ENCODE measurements around the gene BTBD9.

Gene BTBD9

DNA sequence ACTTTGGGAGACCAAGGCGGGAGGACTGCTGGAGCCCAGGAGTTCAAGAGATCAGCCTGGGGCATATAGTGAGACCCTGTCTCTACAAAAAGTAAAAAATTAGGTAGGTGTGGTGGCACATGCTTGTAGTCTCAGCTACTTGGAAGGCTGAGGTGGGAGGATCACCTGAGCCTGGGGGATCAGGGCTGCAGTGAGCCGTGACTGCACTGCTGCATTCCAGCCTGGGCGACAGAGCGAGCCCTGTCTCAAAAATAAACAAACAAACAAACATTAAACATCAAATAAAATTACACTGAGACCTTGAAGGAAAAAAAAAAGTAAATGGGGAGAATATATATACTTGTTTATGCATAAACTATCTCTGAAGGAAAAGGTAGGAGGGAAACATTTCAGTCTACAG lies 432.4 kb downstream of the BTBD9 start:
- no peak overlapping the region for H3K14ac ChIP-seq (ENCODE audit: low read length in 2 of 2)
- no peak overlapping the region for H2BK12ac ChIP-seq (ENCODE audit: low read length in 2 of 2)
- DNase-seq: no peak
- no peak overlapping the region for H3K4ac ChIP-seq (ENCODE audit: low read depth in 1 of 2, low read length in 2 of 2)
- no peak overlapping the region for H4K8ac ChIP-seq (ENCODE audit: low read length)
- H2BK120ac ChIP-seq (ENCODE audit: low read depth, low read length): no peak overlapping the region
- no peaks in the 10 kb centered on the region for H3K27me3 ChIP-seq (ENCODE audit: control insufficient read depth in 1 of 2, insufficient read depth in 1 of 2, low read length in 2 of 2)
- 95% methylated on average over 1 of the region's 4 CpGs for WGBS
- no peak overlapping the region for H3K4me2 ChIP-seq (ENCODE audit: low read length, poor library complexity, severe bottlenecking)
- no peak overlapping the region for H3K18ac ChIP-seq (ENCODE audit: low read depth in 1 of 2, low read length in 2 of 2)
- H3K9ac ChIP-seq (ENCODE audit: low read length): no peak overlapping the region
- H3K27ac ChIP-seq (ENCODE audit: low read length, poor library complexity, severe bottlenecking): no peak overlapping the region
- no peak overlapping the region for H4K91ac ChIP-seq (ENCODE audit: low read length)
- peaks cover 5% of the 10 kb centered on the region for H3K9me3 ChIP-seq (ENCODE audit: control insufficient read depth, low read length)
- H3K4me1 ChIP-seq (ENCODE audit: control insufficient read depth, insufficient read depth, low read depth, low read length): peaks cover 4% of the 10 kb centered on the region
- no peaks in the 10 kb centered on the region for H3K36me3 ChIP-seq (ENCODE audit: control insufficient read depth in 1 of 2, insufficient read depth in 2 of 2, low read depth in 1 of 2, low read length in 2 of 2)
- H2BK15ac ChIP-seq (ENCODE audit: low read depth, poor library complexity, severe bottlenecking): no peak overlapping the region
- no peak overlapping the region for H2AK5ac ChIP-seq (ENCODE audit: low read length, severe bottlenecking)
- peaks cover 2% of the 10 kb centered on the region for H3K79me1 ChIP-seq (replicated peaks; ENCODE audit: low read length, poor library complexity, severe bottlenecking)
- H3K23ac ChIP-seq (ENCODE audit: low read length in 2 of 2): no peak overlapping the region
- no peak overlapping the region for H2BK5ac ChIP-seq (ENCODE audit: low read depth, low read length, poor library complexity, severe bottlenecking)
- no peak overlapping the region for H2AFZ ChIP-seq (ENCODE audit: low read depth, low read length)
- H3K4me3 ChIP-seq (ENCODE audit: insufficient read depth in 1 of 2, low read depth in 1 of 2, low read length in 2 of 2): no peak overlapping the region

DNA sequence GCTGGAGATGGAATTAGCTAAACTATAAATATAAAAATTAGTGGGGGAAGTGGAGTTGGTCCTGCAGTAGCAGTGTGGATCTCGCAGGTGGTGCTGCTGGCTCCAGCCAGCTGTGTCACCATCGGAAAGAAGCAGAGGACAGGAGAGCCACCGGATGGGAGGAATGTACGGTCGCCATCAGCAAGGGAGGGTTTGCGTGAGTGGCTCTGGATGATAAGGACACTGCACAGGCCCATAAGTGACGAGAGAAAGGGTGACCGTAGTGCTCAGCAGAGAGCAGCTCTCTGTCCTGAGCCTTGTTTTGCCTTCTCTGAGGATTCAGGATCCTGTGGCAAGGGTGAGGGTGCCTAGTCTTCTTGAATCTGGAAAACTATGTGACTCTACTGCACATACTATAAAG lies 441.5 kb downstream of the BTBD9 start:
- Histone ChIP-seq H3K14ac (ENCODE audit: low read length in 2 of 2) (no peak overlapping the region), H2AK5ac (ENCODE audit: low read length, severe bottlenecking) (no peak overlapping the region), H4K8ac (ENCODE audit: low read length) (no peak overlapping the region), H3K18ac (ENCODE audit: low read depth in 1 of 2, low read length in 2 of 2) (no peak overlapping the region), H3K36me3 (ENCODE audit: control insufficient read depth in 1 of 2, insufficient read depth in 2 of 2, low read depth in 1 of 2, low read length in 2 of 2) (no peaks in the 10 kb centered on the region), H4K91ac (ENCODE audit: low read length) (no peak overlapping the region), H3K23ac (ENCODE audit: low read length in 2 of 2) (no peak overlapping the region), H3K27ac (ENCODE audit: low read length, poor library complexity, severe bottlenecking) (no peak overlapping the region), H3K4me3 (ENCODE audit: insufficient read depth in 1 of 2, low read depth in 1 of 2, low read length in 2 of 2) (no peak overlapping the region), H3K4me1 (ENCODE audit: control insufficient read depth, insufficient read depth, low read depth, low read length) (peaks cover 2% of the 10 kb centered on the region), H3K9me3 (ENCODE audit: control insufficient read depth, low read length) (no peaks in the 10 kb centered on the region), H2BK12ac (ENCODE audit: low read length in 2 of 2) (no peak overlapping the region), H3K79me1 (replicated peaks; ENCODE audit: low read length, poor library complexity, severe bottlenecking) (peaks cover 3% of the 10 kb centered on the region), H2BK15ac (ENCODE audit: low read depth, poor library complexity, severe bottlenecking) (no peak overlapping the region), H3K4me2 (ENCODE audit: low read length, poor library complexity, severe bottlenecking) (no peak overlapping the region), H3K9ac (ENCODE audit: low read length) (no peak overlapping the region), H2AFZ (ENCODE audit: low read depth, low read length) (no peak overlapping the region), H2BK120ac (ENCODE audit: low read depth, low read length) (no peak overlapping the region), H2BK5ac (ENCODE audit: low read depth, low read length, poor library complexity, severe bottlenecking) (no peak overlapping the region), H3K4ac (ENCODE audit: low read depth in 1 of 2, low read length in 2 of 2) (no peak overlapping the region), H3K27me3 (ENCODE audit: control insufficient read depth in 1 of 2, insufficient read depth in 1 of 2, low read length in 2 of 2) (no peaks in the 10 kb centered on the region)
- WGBS: 88% methylated on average over 8 of the region's 8 CpGs
- DNase-seq: no peak

DNA sequence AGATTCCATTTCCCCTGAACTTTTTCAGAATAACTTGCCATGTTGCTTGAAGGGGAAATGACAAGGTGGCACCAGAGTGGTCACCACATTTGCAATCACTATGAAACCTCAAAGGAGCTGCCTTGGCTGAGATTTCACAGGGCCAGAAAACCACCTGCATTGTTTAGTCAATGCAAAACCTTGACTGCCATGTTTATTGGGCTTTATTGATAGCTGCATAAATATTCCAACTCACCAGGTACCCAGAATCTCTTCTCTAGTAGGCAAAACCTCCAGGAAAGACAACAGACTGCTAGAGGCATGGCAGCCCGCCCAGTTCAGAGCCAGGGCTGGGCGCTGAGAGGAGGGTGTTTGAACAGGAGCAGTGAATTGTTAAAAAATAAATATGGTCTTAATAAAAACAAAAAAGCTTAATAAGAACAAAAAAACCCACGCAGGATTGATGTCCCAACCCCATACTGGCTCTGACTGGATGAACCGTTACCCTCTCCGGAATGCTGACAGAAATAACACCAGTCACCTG lies 444.6 kb downstream of the BTBD9 start:
- H3K9ac ChIP-seq (ENCODE audit: low read length): no peak overlapping the region
- H3K27me3 ChIP-seq (ENCODE audit: control insufficient read depth in 1 of 2, insufficient read depth in 1 of 2, low read length in 2 of 2): no peaks in the 10 kb centered on the region
- WGBS: 100% methylated on average over 3 of the region's 5 CpGs
- H2BK5ac ChIP-seq (ENCODE audit: low read depth, low read length, poor library complexity, severe bottlenecking): no peak overlapping the region
- H4K8ac ChIP-seq (ENCODE audit: low read length): no peak overlapping the region
- no peak overlapping the region for H2BK12ac ChIP-seq (ENCODE audit: low read length in 2 of 2)
- H3K4me1 ChIP-seq (ENCODE audit: control insufficient read depth, insufficient read depth, low read depth, low read length): peaks cover 7% of the 10 kb centered on the region
- no peak overlapping the region for H3K14ac ChIP-seq (ENCODE audit: low read length in 2 of 2)
- H3K27ac ChIP-seq (ENCODE audit: low read length, poor library complexity, severe bottlenecking): no peak overlapping the region
- no peak overlapping the region for H2BK15ac ChIP-seq (ENCODE audit: low read depth, poor library complexity, severe bottlenecking)
- H3K4me3 ChIP-seq (ENCODE audit: insufficient read depth in 1 of 2, low read depth in 1 of 2, low read length in 2 of 2): no peak overlapping the region
- H3K4me2 ChIP-seq (ENCODE audit: low read length, poor library complexity, severe bottlenecking): no peak overlapping the region
- peaks cover 3% of the 10 kb centered on the region for H3K79me1 ChIP-seq (replicated peaks; ENCODE audit: low read length, poor library complexity, severe bottlenecking)
- H3K23ac ChIP-seq (ENCODE audit: low read length in 2 of 2): no peak overlapping the region
- H3K36me3 ChIP-seq (ENCODE audit: control insufficient read depth in 1 of 2, insufficient read depth in 2 of 2, low read depth in 1 of 2, low read length in 2 of 2): peaks cover 0 to 4% of the 10 kb centered on the region in 2 experiments
- no peak overlapping the region for H3K4ac ChIP-seq (ENCODE audit: low read depth in 1 of 2, low read length in 2 of 2)
- no peak overlapping the region for H4K91ac ChIP-seq (ENCODE audit: low read length)
- no peak overlapping the region for H2BK120ac ChIP-seq (ENCODE audit: low read depth, low read length)
- H2AK5ac ChIP-seq (ENCODE audit: low read length, severe bottlenecking): no peak overlapping the region
- H3K9me3 ChIP-seq (ENCODE audit: control insufficient read depth, low read length): no peaks in the 10 kb centered on the region
- no peak for DNase-seq
- H3K18ac ChIP-seq (ENCODE audit: low read depth in 1 of 2, low read length in 2 of 2): no peak overlapping the region
- H2AFZ ChIP-seq (ENCODE audit: low read depth, low read length): no peak overlapping the region

DNA sequence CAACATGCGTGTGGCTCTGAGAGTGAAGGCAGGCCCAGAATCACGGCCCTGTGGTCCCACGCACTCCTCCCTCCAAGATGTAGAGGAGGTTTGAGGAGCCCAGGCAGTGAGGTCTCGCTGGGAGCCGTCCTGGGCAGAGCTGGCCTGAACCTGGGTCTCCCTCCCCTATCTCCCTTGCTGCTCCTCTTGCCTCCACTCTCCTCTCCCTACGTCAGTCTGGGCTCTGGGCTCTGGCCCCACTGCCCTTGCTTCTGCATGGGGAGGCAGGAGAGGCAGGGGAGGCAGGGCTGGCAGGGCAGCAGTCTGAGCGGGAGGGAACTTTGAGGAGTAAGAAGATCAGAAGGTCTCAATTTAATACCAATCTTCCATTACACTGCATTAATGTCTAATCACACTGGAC lies 445.1 kb downstream of the BTBD9 start:
- H3K36me3 ChIP-seq (ENCODE audit: control insufficient read depth in 1 of 2, insufficient read depth in 2 of 2, low read depth in 1 of 2, low read length in 2 of 2): peaks cover 0 to 4% of the 10 kb centered on the region in 2 experiments
- H3K4me3 ChIP-seq (ENCODE audit: insufficient read depth in 1 of 2, low read depth in 1 of 2, low read length in 2 of 2): peak overlapping the region in 1 of 2 experiments; percentile 18
- no peak overlapping the region for H3K27ac ChIP-seq (ENCODE audit: low read length, poor library complexity, severe bottlenecking)
- DNase-seq: no peak
- H3K14ac ChIP-seq (ENCODE audit: low read length in 2 of 2): no peak overlapping the region
- H3K4me1 ChIP-seq (ENCODE audit: control insufficient read depth, insufficient read depth, low read depth, low read length): peaks cover 7% of the 10 kb centered on the region
- H3K18ac ChIP-seq (ENCODE audit: low read depth in 1 of 2, low read length in 2 of 2): no peak overlapping the region
- no peak overlapping the region for H3K23ac ChIP-seq (ENCODE audit: low read length in 2 of 2)
- no peaks in the 10 kb centered on the region for H3K9me3 ChIP-seq (ENCODE audit: control insufficient read depth, low read length)
- H2BK12ac ChIP-seq (ENCODE audit: low read length in 2 of 2): no peak overlapping the region
- H2BK5ac ChIP-seq (ENCODE audit: low read depth, low read length, poor library complexity, severe bottlenecking): no peak overlapping the region
- H2BK120ac ChIP-seq (ENCODE audit: low read depth, low read length): no peak overlapping the region
- H3K9ac ChIP-seq (ENCODE audit: low read length): no peak overlapping the region
- H2BK15ac ChIP-seq (ENCODE audit: low read depth, poor library complexity, severe bottlenecking): no peak overlapping the region
- no peak overlapping the region for H4K91ac ChIP-seq (ENCODE audit: low read length)
- no peak overlapping the region for H3K4me2 ChIP-seq (ENCODE audit: low read length, poor library complexity, severe bottlenecking)
- H3K79me1 ChIP-seq (replicated peaks; ENCODE audit: low read length, poor library complexity, severe bottlenecking): peaks cover 2% of the 10 kb centered on the region
- H2AK5ac ChIP-seq (ENCODE audit: low read length, severe bottlenecking): no peak overlapping the region
- H3K27me3 ChIP-seq (ENCODE audit: control insufficient read depth in 1 of 2, insufficient read depth in 1 of 2, low read length in 2 of 2): no peaks in the 10 kb centered on the region
- no peak overlapping the region for H4K8ac ChIP-seq (ENCODE audit: low read length)
- 100% methylated on average over 3 of the region's 7 CpGs for WGBS
- no peak overlapping the region for H3K4ac ChIP-seq (ENCODE audit: low read depth in 1 of 2, low read length in 2 of 2)
- H2AFZ ChIP-seq (ENCODE audit: low read depth, low read length): no peak overlapping the region

Data from mesenchymal stem cell (in vitro differentiated cells and primary cell).